Stimulated activated CD4-positive, alpha-beta T cell treated with anti-CD3 and anti-CD28 coated beads, Interleukin-12 subunit alpha, Interleukin-12 subunit beta, amount 100 ng/mL, for 48 hours (primary cell): Measurements from ENCODE around the gene INMT.

ENCODE experiments used
- DNase-seq, 3 donors: peaks; one replicate each; pipeline ENCODE4 v3.0.0-alpha.2; 2020; ENCODE audit warnings: low read depth in 2 of 3, low spot score in 1 of 3

The INMT gene

DNA sequence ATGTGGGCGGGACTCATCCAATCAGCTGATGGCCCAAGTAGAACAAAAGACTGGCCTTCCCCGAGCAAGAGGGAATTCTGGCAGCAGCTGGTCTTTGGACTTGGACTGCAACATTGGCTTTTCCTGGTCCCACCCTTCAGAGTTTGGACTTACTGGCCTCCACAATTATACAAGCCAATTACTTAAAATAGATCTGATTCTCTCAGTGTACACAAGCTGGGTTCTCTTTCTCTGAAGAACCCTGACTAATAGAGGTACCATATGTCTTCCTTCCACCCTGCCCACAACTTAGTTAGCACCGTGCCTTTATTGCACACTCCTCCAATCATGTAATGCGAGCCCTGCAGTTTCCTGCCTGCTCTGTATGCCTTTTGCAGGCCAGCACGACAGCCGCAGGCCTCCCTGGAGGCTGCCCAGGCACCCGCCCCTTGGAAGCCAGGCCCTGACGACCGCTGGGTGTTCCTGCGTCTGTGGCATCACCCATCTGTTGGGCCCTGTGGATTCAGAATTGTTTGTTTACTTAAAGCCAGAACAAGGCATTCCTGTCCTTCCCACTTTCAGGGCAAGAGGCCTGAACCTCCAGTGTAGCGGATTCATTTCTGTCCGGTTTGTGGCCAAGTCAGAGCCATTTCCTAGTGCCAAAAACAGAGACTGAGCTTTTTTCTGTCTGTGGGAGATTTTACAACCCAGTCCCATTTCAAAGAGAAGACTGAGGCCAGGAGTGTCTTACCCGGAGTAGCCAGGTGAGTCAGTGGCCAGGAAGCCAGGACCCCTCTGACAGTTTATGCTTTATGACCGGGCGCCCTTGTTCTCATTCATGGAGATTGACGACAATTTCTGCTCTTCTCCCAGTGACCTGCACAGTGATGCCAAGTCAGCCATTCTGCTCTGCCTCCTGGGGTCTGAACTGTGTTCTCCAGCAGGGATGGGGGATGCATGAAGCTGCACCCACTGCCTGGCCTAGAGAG is 968 bp upstream of the INMT start:
- no peak for DNase-seq

- DNase-seq = no peak
Measured at GRCh38 chr7:30752484-30752883, 549 bp downstream of the INMT start.

DNA sequence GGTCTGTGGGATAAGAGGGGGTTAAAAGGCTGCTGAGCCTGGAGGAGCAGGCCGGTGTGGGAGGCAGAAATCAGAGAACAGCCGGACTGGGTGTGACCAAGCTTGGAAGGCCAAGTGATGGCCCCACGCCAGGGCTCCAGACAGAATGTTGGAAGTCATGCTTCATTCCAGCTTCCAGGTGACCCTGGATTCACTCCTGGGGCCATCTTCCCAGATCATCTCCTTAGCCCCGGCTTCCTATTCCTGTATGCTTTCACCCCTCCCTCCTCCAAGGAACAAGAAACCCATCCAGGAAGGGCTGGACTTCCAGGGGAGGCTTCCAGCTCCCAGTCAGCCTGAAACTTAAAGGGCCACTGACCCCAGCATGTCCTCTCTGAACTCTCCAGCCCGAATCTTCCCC is 1.0 kb downstream of the INMT start:
- no peak for DNase-seq

DNA sequence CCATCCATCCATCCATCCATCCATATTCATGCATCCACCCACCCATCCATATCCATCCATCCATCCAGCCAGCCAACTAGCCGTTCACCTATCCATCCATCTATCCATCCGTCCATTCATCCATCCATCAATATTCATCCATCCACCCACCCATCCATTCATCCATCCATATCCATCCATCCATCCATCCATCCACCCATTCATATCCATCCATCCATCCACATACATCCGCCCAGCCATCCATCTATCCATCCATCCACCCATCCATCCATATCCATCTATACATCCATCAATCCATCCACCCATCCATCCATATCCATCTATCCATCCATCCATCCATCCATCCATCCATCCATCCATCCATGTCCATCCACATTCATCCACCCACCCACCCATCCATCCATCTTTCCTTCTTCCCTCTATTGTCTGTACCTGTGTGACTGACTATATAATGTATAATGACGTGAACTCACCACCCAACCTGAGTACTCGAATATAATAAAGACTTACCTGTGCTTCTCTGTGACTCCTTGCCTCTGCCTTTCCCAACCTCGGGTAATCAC is 2.5 kb downstream of the INMT start:
- no peak for DNase-seq

DNA sequence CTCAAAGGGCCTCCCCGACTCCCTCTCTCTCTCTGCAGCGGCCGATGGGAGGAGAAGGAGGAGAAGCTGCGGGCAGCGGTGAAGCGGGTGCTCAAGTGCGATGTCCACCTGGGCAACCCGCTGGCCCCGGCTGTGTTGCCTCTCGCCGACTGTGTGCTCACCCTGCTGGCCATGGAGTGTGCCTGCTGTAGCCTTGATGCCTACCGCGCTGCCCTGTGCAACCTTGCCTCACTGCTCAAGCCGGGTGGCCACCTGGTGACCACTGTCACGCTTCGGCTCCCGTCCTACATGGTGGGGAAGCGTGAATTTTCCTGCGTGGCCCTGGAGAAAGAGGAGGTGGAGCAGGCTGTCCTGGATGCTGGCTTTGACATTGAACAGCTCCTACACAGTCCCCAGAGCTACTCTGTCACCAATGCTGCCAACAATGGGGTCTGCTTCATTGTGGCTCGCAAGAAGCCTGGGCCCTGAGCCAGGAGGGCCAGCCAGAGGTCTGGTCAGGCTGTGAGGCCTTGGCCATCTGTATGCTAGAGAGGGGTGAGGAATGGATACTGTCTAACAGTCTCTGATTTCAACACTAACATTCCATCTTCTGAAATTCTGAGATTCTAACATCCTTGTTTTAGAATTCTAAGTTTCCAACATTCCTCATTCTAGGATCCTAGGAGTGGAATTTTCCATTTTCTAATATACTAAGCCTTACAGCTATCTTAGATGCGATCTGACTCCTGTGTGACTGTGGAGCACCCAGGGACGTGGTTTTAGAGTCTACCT is 3.6 kb downstream of the INMT start:
- no peak for DNase-seq

- DNase-seq = no peak
Measured at GRCh38 chr7:30757342-30757692, 5.4 kb downstream of the INMT start.

GRCh38 chr7:30760514-30761213 is 8.7 kb downstream of the INMT start:
- no peak for DNase-seq

DNA sequence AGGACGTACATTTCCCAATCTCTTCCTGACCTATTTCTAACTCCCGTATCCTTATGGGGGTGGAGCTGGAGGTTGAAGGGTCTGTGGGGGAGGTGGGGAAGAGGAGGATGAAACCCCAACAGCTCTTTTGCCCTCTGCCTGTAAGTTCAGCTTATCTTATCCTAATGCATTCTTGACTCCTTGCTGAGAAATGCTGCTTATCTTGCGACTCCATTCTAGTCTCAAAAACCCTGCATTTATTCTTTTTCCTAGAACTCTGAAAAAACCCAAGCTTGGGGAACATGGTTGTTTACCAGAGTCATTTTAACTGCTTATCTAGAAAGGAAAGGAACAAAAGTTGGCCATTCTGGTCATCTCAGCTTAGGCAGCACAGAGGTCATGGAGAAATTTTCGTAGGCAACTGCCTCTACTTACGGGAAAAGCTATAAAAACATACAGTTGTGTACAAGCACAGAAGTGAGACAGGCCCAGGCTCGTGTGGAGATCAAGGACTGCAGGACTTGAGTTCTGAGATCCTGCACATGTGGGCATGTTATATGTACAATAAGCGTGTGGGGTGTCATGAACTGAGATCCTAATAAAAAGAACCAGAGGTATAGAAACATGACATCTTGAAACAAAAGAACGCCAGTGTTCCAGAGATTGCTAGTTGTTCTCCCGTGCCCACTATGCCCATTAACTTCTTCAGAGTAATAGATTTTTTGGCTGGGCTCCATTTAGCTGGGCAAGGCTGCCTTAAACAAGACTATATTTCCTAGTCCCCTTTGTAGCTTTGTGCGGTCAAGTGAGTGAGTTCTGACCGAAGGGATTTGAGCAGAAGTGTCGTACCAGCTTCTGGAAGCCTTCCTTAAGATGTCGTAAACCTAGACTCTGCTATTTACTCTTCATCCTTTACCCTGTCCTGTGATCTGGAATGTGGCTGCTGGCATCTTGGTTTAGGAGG is 9.6 kb downstream of the INMT start:
- no peak for DNase-seq

- no peak for DNase-seq
Measured at GRCh38 chr7:30764030-30764975, 12.4 kb downstream of the INMT start.

- no peak for DNase-seq
Measured at GRCh38 chr7:30765408-30765807, 13.5 kb downstream of the INMT start.

GRCh38 chr7:30770845-30771173 is 18.9 kb downstream of the INMT start:
- DNase-seq = no peak

DNA sequence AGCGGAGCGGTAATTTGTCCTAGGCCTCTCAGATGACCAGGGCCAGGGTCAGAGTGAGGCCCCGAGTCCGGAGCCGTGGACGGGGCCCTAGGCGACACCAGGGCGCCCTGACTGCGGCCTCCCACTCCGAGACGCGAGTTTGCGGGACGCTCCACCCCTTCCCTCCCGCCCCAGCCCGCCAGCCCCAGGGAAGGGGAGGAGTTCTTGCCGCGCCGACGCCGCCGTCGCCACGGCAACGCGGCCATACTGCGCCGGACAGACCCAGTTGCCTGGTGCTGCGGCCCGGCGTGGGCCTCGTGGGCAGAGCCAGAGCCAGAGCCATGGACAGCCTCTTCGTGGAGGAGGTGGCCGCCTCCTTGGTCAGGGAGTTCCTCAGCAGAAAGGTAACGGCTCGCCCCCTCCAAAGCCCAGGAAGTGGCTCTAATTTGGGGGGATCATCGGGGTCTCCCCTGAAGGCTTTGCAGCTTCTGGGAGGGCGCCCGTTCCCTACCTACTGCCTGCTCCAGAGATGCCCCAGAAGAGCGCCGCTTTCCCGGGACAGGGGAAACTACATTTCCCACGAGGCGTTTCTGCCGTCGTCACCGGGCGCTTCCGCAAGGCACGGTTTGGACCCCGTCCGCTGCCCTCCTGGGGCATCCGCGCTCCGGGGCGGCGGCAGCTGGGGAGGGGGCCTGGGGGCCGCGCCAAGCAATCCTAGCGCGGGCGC is 19.4 kb downstream of the INMT start, which contains the start of gene MINDY4:
TSS of gene MINDY4 (plus strand) at position 244 of the 706 bp plus-strand sequence. CDS start at position 321, 77 bp downstream.
- DNase-seq = peak; percentile 55 to 68 (median 61)

GRCh38 chr7:30771880-30772425 is 20.0 kb downstream of the INMT start:
- no peak for DNase-seq

DNA sequence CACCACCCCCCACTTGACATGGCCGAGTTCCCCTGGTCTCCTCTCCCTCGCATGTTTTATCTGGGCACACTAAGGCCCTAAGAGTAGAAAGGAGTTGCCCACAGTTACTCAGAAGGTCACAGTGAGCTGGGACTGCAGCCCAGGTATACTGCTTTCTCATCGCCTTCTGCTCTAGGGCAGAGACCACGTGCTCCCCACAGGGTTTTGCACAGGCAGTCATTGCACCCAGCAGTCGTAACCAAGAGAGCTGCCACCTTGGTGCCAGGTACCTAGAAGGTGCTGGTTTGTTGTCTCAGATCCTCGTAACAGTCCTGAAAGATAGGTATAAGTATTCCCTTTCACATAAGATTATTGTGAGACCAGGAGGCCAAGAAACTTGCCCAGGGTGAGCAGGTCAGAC is 21.0 kb downstream of the INMT start:
- DNase-seq = no peak

DNA sequence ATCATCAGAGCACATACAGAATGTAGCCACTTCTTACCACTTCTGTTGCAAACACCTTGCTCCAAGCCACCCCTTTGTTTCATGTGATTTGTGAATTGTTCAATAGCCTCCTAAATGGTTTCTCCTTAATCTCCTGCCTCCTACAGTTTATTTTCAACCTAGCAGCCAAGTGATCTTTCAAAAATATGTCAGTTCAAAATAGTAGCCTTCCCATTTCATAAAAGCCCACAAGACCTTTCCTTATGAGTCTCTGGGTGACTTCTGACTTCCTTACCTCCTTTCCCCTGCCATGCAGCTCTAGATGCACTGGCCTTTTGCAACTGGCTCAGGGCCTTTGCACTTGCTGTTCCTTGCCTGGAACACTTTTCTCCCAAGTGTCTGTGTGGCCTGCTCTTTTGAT is 24.1 kb downstream of the INMT start:
- DNase-seq = no peak

DNA sequence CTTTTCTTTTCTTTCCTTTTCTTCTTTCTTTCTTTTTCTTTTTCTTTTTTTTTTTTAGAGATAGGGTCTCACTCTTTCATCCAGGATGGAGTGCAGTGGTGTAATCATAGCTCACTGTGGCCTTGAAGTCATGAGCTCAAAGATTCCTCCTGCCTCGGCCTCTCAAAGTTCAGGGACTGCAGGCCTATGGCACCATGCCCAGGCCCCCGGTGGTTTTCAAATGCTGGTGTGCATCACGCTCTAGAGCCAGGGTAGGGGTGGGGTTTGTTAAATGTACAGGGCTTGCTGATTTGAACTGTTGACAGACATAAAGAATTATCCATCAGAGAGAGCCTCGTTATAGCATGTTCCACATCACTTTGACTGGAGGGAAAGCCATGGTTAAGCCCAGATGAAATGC is 25.0 kb downstream of the INMT start:
- no peak for DNase-seq

- no peak for DNase-seq
Measured at GRCh38 chr7:30778255-30779025, 26.5 kb downstream of the INMT start.
